Activated naive CD8-positive, alpha-beta T cell treated with anti-CD3 and anti-CD28 coated beads for 36 hours (primary cell): ENCODE results near the gene ZNF765. TPM values are rescaled to one million over a fixed set of nuclear protein-coding genes. Genes with fewer than 3 reads are reported as not detected.
"Not testable (repeated sequence)": the region's sequence is repeated elsewhere in the genome, so short reads cannot be mapped to it uniquely, and the experiment has no call there.

Source experiments
- DNase-seq: peaks from one replicate; pipeline ENCODE4 v3.0.0; 2021
- H3K27ac Mint-ChIP-seq: one replicate; pipeline ENCODE4 v1.8.0; 2022; ENCODE audit warnings: mild to moderate bottlenecking, moderate library complexity, mixed read lengths
- H3K27me3 Mint-ChIP-seq: one replicate; pipeline ENCODE4 v1.8.0; 2022; ENCODE audit warnings: mild to moderate bottlenecking, mixed read lengths
- H3K36me3 Mint-ChIP-seq: one replicate; pipeline ENCODE4 v1.8.0; 2021; ENCODE audit warnings: mild to moderate bottlenecking, mixed read lengths
- H3K4me1 Mint-ChIP-seq: one replicate; pipeline ENCODE4 v1.8.0; 2021; ENCODE audit warnings: mixed read lengths
- H3K4me3 Mint-ChIP-seq: one replicate; pipeline ENCODE4 v1.8.0; 2022; ENCODE audit warnings: mild to moderate bottlenecking, moderate library complexity, mixed read lengths
- H3K9me3 Mint-ChIP-seq: one replicate; pipeline ENCODE4 v1.8.0; 2022; ENCODE audit warnings: mixed read lengths
- total RNA-seq, 2 experiments: library from RNA; stranded (reverse); gene quantifications; one replicate each; pipeline ENCODE4 v1.2.3, GENCODE V29; 2021

The ZNF765 gene
- total RNA-seq, 2 experiments from 2014 or later, result 11.9 to 12.0 TPM

GRCh38 chr19:53394522-53394973 lies 401 bp upstream of the ZNF765 start:
- Mint-ChIP-seq H3K27me3 (no peaks in the 10 kb centered on the region), H3K4me1 (peaks cover 19% of the 10 kb centered on the region), H3K27ac (peak overlapping the region; percentile 92), H3K36me3 (peaks cover 48% of the 10 kb centered on the region), H3K4me3 (peak overlapping the region; percentile 99), H3K9me3 (peaks cover 20% of the 10 kb centered on the region)
- DNase-seq, result no peak

GRCh38 chr19:53395840-53396524 lies 1.0 kb downstream of the ZNF765 start:
- peak overlapping the region; percentile 99 for H3K4me3 Mint-ChIP-seq
- H3K9me3 Mint-ChIP-seq, result peaks cover 16% of the 10 kb centered on the region
- peaks cover 19% of the 10 kb centered on the region for H3K4me1 Mint-ChIP-seq
- H3K27ac Mint-ChIP-seq, result peak overlapping the region; percentile 92
- peaks cover 52% of the 10 kb centered on the region for H3K36me3 Mint-ChIP-seq
- DNase-seq, H3K27me3 Mint-ChIP-seq: not testable (repeated sequence)

GRCh38 chr19:53396525-53396868 lies 1.5 kb downstream of the ZNF765 start:
- H3K4me1 Mint-ChIP-seq, result peaks cover 19% of the 10 kb centered on the region
- peaks cover 55% of the 10 kb centered on the region for H3K36me3 Mint-ChIP-seq
- DNase-seq, result no peak
- H3K27ac Mint-ChIP-seq, result no peak overlapping the region
- peaks cover 17% of the 10 kb centered on the region for H3K9me3 Mint-ChIP-seq
- no peaks in the 10 kb centered on the region for H3K27me3 Mint-ChIP-seq
- H3K4me3 Mint-ChIP-seq, result peak overlapping the region; percentile 99

GRCh38 chr19:53397918-53398317 lies 3.0 kb downstream of the ZNF765 start:
- H3K27me3 Mint-ChIP-seq, H3K4me3 Mint-ChIP-seq: not testable (repeated sequence)
- H3K36me3 Mint-ChIP-seq, result peaks cover 62% of the 10 kb centered on the region

GRCh38 chr19:53409505-53410204 lies 14.7 kb downstream of the ZNF765 start:
- no peaks in the 10 kb centered on the region for H3K4me1 Mint-ChIP-seq
- no peak for DNase-seq
- H3K4me3 Mint-ChIP-seq, result no peak overlapping the region
- no peak overlapping the region for H3K27ac Mint-ChIP-seq
- no peaks in the 10 kb centered on the region for H3K27me3 Mint-ChIP-seq
- peaks cover 90% of the 10 kb centered on the region for H3K36me3 Mint-ChIP-seq
- peaks cover 65% of the 10 kb centered on the region for H3K9me3 Mint-ChIP-seq

More at GRCh38 chr19:53397918-53398317, 3.0 kb downstream of the ZNF765 start:
- not testable (repeated sequence) for H3K27ac Mint-ChIP-seq, DNase-seq
- Mint-ChIP-seq H3K4me1 (peaks cover 19% of the 10 kb centered on the region), H3K9me3 (peaks cover 22% of the 10 kb centered on the region)

- not testable (repeated sequence) for H3K27me3 Mint-ChIP-seq, DNase-seq, H3K27ac Mint-ChIP-seq, H3K4me3 Mint-ChIP-seq, H3K4me1 Mint-ChIP-seq
- Mint-ChIP-seq H3K36me3 (peaks cover 14% of the 10 kb centered on the region), H3K9me3 (peaks cover 17% of the 10 kb centered on the region)
These were observed 25.8 kb downstream of the ZNF765 start for GRCh38 chr19:53420520-53421315.

- Mint-ChIP-seq H3K27ac (no peak overlapping the region), H3K9me3 (peaks cover 8% of the 10 kb centered on the region), H3K36me3 (peaks cover 4% of the 10 kb centered on the region), H3K4me3 (no peak overlapping the region), H3K27me3 (peaks cover 7% of the 10 kb centered on the region), H3K4me1 (no peaks in the 10 kb centered on the region)
- no peak for DNase-seq
These were observed 27.6 kb downstream of the ZNF765 start for GRCh38 chr19:53422551-53422950.

- not testable (repeated sequence) for H3K27me3 Mint-ChIP-seq, DNase-seq, H3K4me1 Mint-ChIP-seq, H3K4me3 Mint-ChIP-seq, H3K36me3 Mint-ChIP-seq, H3K27ac Mint-ChIP-seq, H3K9me3 Mint-ChIP-seq
These were observed 28.1 kb downstream of the ZNF765 start for GRCh38 chr19:53423074-53423473.

GRCh38 chr19:53423680-53424079 lies 28.7 kb downstream of the ZNF765 start:
- not testable (repeated sequence) for H3K4me1 Mint-ChIP-seq, H3K9me3 Mint-ChIP-seq, H3K36me3 Mint-ChIP-seq, DNase-seq, H3K27ac Mint-ChIP-seq, H3K27me3 Mint-ChIP-seq, H3K4me3 Mint-ChIP-seq

- Mint-ChIP-seq H3K27ac (no peak overlapping the region), H3K9me3 (no peaks in the 10 kb centered on the region), H3K36me3 (no peaks in the 10 kb centered on the region), H3K4me3 (no peak overlapping the region), H3K4me1 (no peaks in the 10 kb centered on the region), H3K27me3 (peaks cover 3% of the 10 kb centered on the region)
- peak; percentile 62 for DNase-seq
These were observed 30.1 kb downstream of the ZNF765 start for GRCh38 chr19:53424968-53425597.

GRCh38 chr19:53431399-53432087 lies 36.6 kb downstream of the ZNF765 start, which contains the start of gene ZNF761:
TSS of gene ZNF761 (plus strand) at chr19:53431984. CDS start at chr19:53447269, 15,285 bp downstream.
- Mint-ChIP-seq H3K4me3 (peak within 1 kb of the TSS; percentile 90), H3K4me1 (peaks cover 26% of the 10 kb centered on the region), H3K9me3 (peaks cover 8% of the 10 kb centered on the region), H3K36me3 (peaks cover 44% of the 10 kb centered on the region), H3K27ac (peak within 1 kb of the TSS; percentile 94), H3K27me3 (no peaks in the 10 kb centered on the region)
- DNase-seq, result peak; percentile 97

- Mint-ChIP-seq H3K36me3 (peaks cover 51% of the 10 kb centered on the region), H3K9me3 (peaks cover 8% of the 10 kb centered on the region), H3K4me3 (peak overlapping the region; percentile 90), H3K27me3 (no peaks in the 10 kb centered on the region), H3K4me1 (peaks cover 26% of the 10 kb centered on the region), H3K27ac (peak overlapping the region; percentile 94)
- peak; percentile 22 for DNase-seq
These were observed 37.2 kb downstream of the ZNF765 start for GRCh38 chr19:53432088-53432661.

GRCh38 chr19:53443809-53444208 lies 48.9 kb downstream of the ZNF765 start:
- peaks cover 49% of the 10 kb centered on the region for H3K9me3 Mint-ChIP-seq
- H3K4me1 Mint-ChIP-seq, result not testable (repeated sequence)

GRCh38 chr19:53447196-53447595 lies 52.2 kb downstream of the ZNF765 start:
- H3K4me1 Mint-ChIP-seq, DNase-seq, H3K4me3 Mint-ChIP-seq, H3K27ac Mint-ChIP-seq, H3K27me3 Mint-ChIP-seq: not testable (repeated sequence)
- Mint-ChIP-seq H3K36me3 (peaks cover 97% of the 10 kb centered on the region), H3K9me3 (peaks cover 52% of the 10 kb centered on the region)

More at GRCh38 chr19:53443809-53444208, 48.9 kb downstream of the ZNF765 start:
- not testable (repeated sequence) for H3K4me3 Mint-ChIP-seq, H3K27ac Mint-ChIP-seq, DNase-seq, H3K27me3 Mint-ChIP-seq
- H3K36me3 Mint-ChIP-seq, result peaks cover 96% of the 10 kb centered on the region
